NT2/D1 (cell line): ENCODE measurements around the gene RFTN1.

ENCODE experiments used
- DNase-seq: peaks from one replicate; pipeline ENCODE4 v3.0.0-alpha.2; 2011; ENCODE audit warnings: low read depth, low spot score
- H3K27me3 ChIP-seq: 2 replicates; pipeline ENCODE4 v1.6.0; 2011; ENCODE audit warnings: mild to moderate bottlenecking; ENCODE audit not compliant: insufficient read length, insufficient read depth
- H3K36me3 ChIP-seq: 2 replicates; pipeline ENCODE4 v1.6.1; 2011; ENCODE audit warnings: mild to moderate bottlenecking, low read length, mixed read lengths; ENCODE audit not compliant: insufficient read depth, insufficient read length
- H3K4me1 ChIP-seq: 2 replicates; pipeline ENCODE4 v1.5.1; 2011; ENCODE audit not compliant: insufficient read depth, insufficient read length
- H3K4me3 ChIP-seq: 2 replicates; pipeline ENCODE4 v1.5.1; 2011; ENCODE audit warnings: low read depth; ENCODE audit not compliant: insufficient read length
- H3K9ac ChIP-seq: 2 replicates; pipeline ENCODE4 v1.6.0; 2011; ENCODE audit warnings: low read depth; ENCODE audit not compliant: insufficient read length
- H3K9me3 ChIP-seq: 2 replicates; pipeline ENCODE4 v1.5.1; 2011; ENCODE audit warnings: mild to moderate bottlenecking, low read length; ENCODE audit not compliant: insufficient read depth
- SUZ12 ChIP-seq: IDR thresholded peaks from 2 replicates; pipeline ENCODE4 v1.6.1; 2011; ENCODE audit not compliant: insufficient read length, insufficient read depth; ENCODE audit errors: extremely low read depth
- YY1 ChIP-seq: IDR thresholded peaks from 2 replicates; pipeline ENCODE4 v1.6.1; 2011; ENCODE audit not compliant: insufficient read length, insufficient read depth
- ZNF274 ChIP-seq: IDR thresholded peaks from 2 replicates; pipeline ENCODE4 v1.6.1; 2011; ENCODE audit warnings: mild to moderate bottlenecking, low read depth, low read length

The RFTN1 gene

GRCh38 chr3:16504242-16504641 lies 9.3 kb downstream of the RFTN1 start:
- Histone ChIP-seq H3K27me3 (peaks cover 2% of the 10 kb centered on the region), H3K4me1 (no peaks in the 10 kb centered on the region), H3K36me3 (no peaks in the 10 kb centered on the region), H3K4me3 (no peak overlapping the region), H3K9ac (no peak overlapping the region), H3K9me3 (no peaks in the 10 kb centered on the region)
- no peak for DNase-seq
- TF ChIP-seq YY1 = no peak
- TF ChIP-seq ZNF274 = no peak
- TF ChIP-seq SUZ12 = no peak

GRCh38 chr3:16503191-16503776 lies 10.2 kb downstream of the RFTN1 start:
- Histone ChIP-seq H3K27me3 (peaks cover 2% of the 10 kb centered on the region), H3K9me3 (no peaks in the 10 kb centered on the region; the same call in 1 of the 2 replicates), H3K36me3 (no peaks in the 10 kb centered on the region), H3K4me1 (no peaks in the 10 kb centered on the region), H3K4me3 (no peak overlapping the region), H3K9ac (no peak overlapping the region)
- no peak for DNase-seq
- no peak for TF ChIP-seq SUZ12
- no peak for TF ChIP-seq YY1
- TF ChIP-seq ZNF274 = no peak

GRCh38 chr3:16502347-16502908 lies 11.1 kb downstream of the RFTN1 start:
- no peaks in the 10 kb centered on the region for H3K4me1 ChIP-seq

GRCh38 chr3:16501376-16501775 lies 12.1 kb downstream of the RFTN1 start:
- Histone ChIP-seq H3K9ac (no peak overlapping the region), H3K4me3 (no peak overlapping the region), H3K27me3 (no peaks in the 10 kb centered on the region), H3K4me1 (no peaks in the 10 kb centered on the region), H3K9me3 (peaks cover 9% of the 10 kb centered on the region; the same call in 1 of the 2 replicates), H3K36me3 (no peaks in the 10 kb centered on the region)
- TF ChIP-seq YY1 (no peak), ZNF274 (no peak), SUZ12 (no peak)
- no peak for DNase-seq

More at GRCh38 chr3:16502347-16502908, 11.1 kb downstream of the RFTN1 start:
- DNase-seq = no peak
- no peaks in the 10 kb centered on the region for H3K36me3 ChIP-seq
- no peak overlapping the region for H3K4me3 ChIP-seq
- TF ChIP-seq SUZ12 = no peak
- no peak for TF ChIP-seq YY1
- no peak for TF ChIP-seq ZNF274
- H3K9me3 ChIP-seq = no peaks in the 10 kb centered on the region; the same call in 1 of the 2 replicates
- no peak overlapping the region for H3K9ac ChIP-seq
- peaks cover 2% of the 10 kb centered on the region for H3K27me3 ChIP-seq

GRCh38 chr3:16500911-16501310 lies 12.6 kb downstream of the RFTN1 start:
- Histone ChIP-seq H3K27me3 (no peaks in the 10 kb centered on the region), H3K9me3 (peaks cover 14% of the 10 kb centered on the region; the same call in 1 of the 2 replicates), H3K9ac (no peak overlapping the region), H3K4me1 (no peaks in the 10 kb centered on the region), H3K36me3 (no peaks in the 10 kb centered on the region), H3K4me3 (no peak overlapping the region)
- no peak for TF ChIP-seq ZNF274
- no peak for TF ChIP-seq YY1
- no peak for TF ChIP-seq SUZ12
- DNase-seq = no peak

- H3K27me3 ChIP-seq = no peaks in the 10 kb centered on the region
- no peak overlapping the region for H3K4me3 ChIP-seq
- H3K4me1 ChIP-seq = peaks cover 3% of the 10 kb centered on the region
Observed at GRCh38 chr3:16500093-16500492, 13.4 kb downstream of the RFTN1 start.

GRCh38 chr3:16499351-16499750 lies 14.1 kb downstream of the RFTN1 start:
- H3K36me3 ChIP-seq = no peaks in the 10 kb centered on the region
- no peak for TF ChIP-seq SUZ12
- no peak for TF ChIP-seq YY1
- TF ChIP-seq ZNF274 = no peak
- peaks cover 15% of the 10 kb centered on the region; the same call in 1 of the 2 replicates for H3K9me3 ChIP-seq
- no peak overlapping the region for H3K4me3 ChIP-seq
- H3K9ac ChIP-seq = no peak overlapping the region
- no peaks in the 10 kb centered on the region for H3K27me3 ChIP-seq
- H3K4me1 ChIP-seq = peaks cover 3% of the 10 kb centered on the region
- DNase-seq = no peak

More at GRCh38 chr3:16500093-16500492, 13.4 kb downstream of the RFTN1 start:
- H3K9ac ChIP-seq = no peak overlapping the region
- H3K9me3 ChIP-seq = peaks cover 15% of the 10 kb centered on the region; the same call in 1 of the 2 replicates
- H3K36me3 ChIP-seq = no peaks in the 10 kb centered on the region
- TF ChIP-seq SUZ12 = no peak
- TF ChIP-seq ZNF274 = no peak
- no peak for TF ChIP-seq YY1
- DNase-seq = no peak
